GM18951 (cell line): ENCODE data around the gene DDX31.
"Not testable (repeated sequence)": the region's sequence is repeated elsewhere in the genome, so short reads cannot be mapped to it uniquely, and the experiment has no call there.

Experiments
- POLR2A ChIP-seq: IDR thresholded peaks from 4 replicates; pipeline ENCODE4 v1.6.1; 2011; ENCODE audit warnings: mild to moderate bottlenecking; ENCODE audit not compliant: insufficient read length, insufficient read depth; ENCODE audit errors: extremely low read depth
- in situ Hi-C: fragments of 300-500 bp; cut with MboI; formaldehyde crosslinking; loops from one replicate; pipeline ENCODE4 v1.12.0; 2022; ENCODE audit warnings: low sequenced_read_pairs, mixed read lengths, inconsistent platforms; ENCODE audit not compliant: unreplicated experiment

DDX31 gene

DNA sequence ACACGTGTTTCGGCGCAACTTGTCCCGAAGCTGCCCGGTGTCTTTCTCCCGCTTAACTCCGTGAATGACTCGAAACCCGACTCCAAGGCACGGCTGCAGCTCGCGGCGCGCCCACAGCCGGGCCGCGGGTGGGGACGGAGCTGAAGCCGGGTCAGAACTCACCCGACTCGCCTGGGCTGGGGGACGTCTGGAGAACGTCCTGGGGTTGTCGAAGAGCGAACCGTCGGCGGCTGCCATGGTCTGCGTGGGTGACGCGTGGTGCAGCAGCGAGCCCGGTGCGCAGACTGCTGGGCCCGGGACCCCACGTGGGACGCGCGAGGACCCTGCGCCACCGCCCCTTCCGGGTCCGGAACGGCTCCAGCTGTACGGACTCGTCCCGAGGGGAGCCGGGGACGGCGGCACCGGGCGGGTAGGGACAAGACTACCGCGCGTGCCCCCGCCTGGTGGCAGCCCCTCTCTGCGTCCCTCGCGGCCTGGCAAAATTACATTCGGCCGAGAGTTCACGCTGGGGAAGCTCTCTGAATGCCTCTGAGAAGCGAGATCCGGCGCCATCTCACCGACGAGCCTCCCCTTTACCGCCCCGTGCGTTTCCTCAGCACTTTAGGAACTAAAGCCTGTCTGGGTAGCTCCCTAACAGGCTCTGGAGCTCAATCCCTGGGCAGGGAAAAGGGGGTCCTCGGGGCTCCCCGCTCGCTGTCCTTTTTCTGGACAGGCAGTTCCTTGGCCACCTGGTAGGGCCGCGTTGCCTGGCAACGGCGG, at the start of gene DDX31:
DDX31 (minus strand) TSS at position 286 of the 759 bp plus-strand sequence; CDS start at position 237, 49 bp downstream.
- TF ChIP-seq POLR2A = peak; percentile 82
- in situ Hi-C loops = no loop called here

GRCh38 chr9:132718381-132718928, 48.7 kb upstream of the DDX31 start:
- in situ Hi-C loops = not testable (repeated sequence)

- in situ Hi-C loops = no loop called here
- no peak for TF ChIP-seq POLR2A
These were observed 47.7 kb upstream of the DDX31 start for GRCh38 chr9:132717326-132717945.

DNA sequence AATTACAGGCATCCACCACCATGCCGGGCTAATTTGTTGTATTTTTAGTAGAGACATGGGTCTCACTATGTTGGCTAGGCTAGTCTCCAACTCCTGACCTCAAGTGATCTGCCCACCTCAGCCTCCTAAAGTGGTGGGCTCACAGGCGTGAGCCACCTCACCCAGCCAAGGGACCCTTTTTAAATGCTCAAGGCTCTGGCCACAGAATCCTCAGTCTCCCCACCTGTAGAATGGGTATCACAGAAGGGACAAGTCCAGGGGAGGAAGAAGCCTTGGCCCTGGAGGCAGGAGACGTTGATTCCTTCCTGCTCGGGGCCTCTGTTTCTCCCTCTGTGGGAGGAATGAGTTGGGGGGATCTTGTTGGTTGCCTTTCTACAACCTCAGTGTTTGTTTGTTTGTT, 46.2 kb upstream of the DDX31 start:
- in situ Hi-C loops = no loop called here
- TF ChIP-seq POLR2A = no peak

DNA sequence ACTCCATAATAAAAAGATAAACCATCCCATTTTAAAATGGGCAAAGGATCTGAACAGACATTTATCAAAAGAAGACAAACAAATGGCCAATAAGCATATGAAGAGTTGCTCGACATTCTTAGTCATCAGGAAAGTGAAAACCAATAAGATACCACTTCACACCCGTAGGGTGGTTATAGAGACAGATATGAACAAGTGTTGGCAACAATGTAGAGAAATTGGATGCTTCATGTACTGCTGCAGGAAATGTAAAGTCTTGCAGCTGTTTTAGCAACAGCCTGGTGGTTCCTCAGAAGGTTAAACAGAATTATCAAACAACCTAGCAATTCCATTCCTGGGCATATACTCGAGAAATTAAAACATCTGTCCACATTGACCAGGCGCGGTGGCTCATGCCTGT, 43.0 kb upstream of the DDX31 start:
- in situ Hi-C loops = no loop called here
- no peak for TF ChIP-seq POLR2A

- no peak for TF ChIP-seq POLR2A
- in situ Hi-C loops = no loop called here
These were observed 42.1 kb upstream of the DDX31 start for GRCh38 chr9:132711846-132712245.

- in situ Hi-C loops = not testable (repeated sequence)
These were observed 41.4 kb upstream of the DDX31 start for GRCh38 chr9:132711152-132711551.

DNA sequence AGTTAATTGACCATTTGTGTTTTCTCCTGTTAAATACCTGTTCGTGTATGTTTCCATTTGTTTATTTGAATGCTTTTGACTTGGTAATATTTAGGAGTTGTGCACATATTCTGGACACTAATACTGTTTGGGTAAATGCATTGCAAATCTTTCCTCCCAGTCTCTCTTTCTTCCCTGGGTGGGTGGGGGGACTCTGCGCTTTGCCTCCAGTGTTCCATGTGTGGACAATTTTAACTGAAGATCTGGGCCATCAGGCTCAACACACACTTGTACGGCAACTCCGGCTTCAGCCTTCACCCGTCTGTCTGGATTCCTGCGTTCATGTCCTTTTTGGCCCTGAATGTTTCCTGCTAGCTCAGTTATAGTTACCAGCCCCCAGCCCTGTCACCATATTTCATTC, 40.5 kb upstream of the DDX31 start:
- no peak for TF ChIP-seq POLR2A
- in situ Hi-C loops = no loop called here

- TF ChIP-seq POLR2A = no peak
- in situ Hi-C loops = no loop called here
These were observed 39.1 kb upstream of the DDX31 start for GRCh38 chr9:132708769-132709430.

GRCh38 chr9:132708239-132708638, 38.5 kb upstream of the DDX31 start:
- TF ChIP-seq POLR2A = no peak
- in situ Hi-C loops = no loop called here

DNA sequence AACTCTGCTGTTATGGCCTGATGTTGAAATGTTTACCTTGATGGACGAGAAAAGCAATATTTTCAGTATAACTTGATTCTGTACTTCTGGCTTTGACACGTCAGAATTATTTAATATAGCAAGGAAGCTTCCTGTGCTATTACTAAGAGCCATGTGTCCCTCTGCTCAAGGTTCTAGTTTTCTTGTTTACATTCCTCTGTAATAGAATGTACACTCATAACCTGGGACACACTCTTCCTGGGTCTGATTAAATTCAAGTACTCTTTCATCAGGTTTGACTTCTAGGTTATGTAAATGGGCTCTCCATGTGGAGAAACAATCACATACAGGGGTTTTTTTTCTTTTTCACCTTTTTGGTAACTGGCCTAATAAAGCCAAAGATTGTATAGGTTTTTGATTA, 33.6 kb upstream of the DDX31 start:
- TF ChIP-seq POLR2A = no peak
- in situ Hi-C loops = no loop called here

- no peak for TF ChIP-seq POLR2A
These were observed 32.5 kb upstream of the DDX31 start for GRCh38 chr9:132702254-132702653.

GRCh38 chr9:132699956-132700355, 30.2 kb upstream of the DDX31 start:
- in situ Hi-C loops = no loop called here
- TF ChIP-seq POLR2A = no peak

More at GRCh38 chr9:132702254-132702653, 32.5 kb upstream of the DDX31 start:
- in situ Hi-C loops = no loop called here

GRCh38 chr9:132698989-132699388, 29.2 kb upstream of the DDX31 start:
- TF ChIP-seq POLR2A = no peak
- in situ Hi-C loops = no loop called here
